Skeletal muscle cell (primary cell): ENCODE measurements around the gene SETD1A.

ENCODE experiments used
- DNase-seq: peaks from one replicate; pipeline ENCODE4 v3.0.0-alpha.2; 2010; ENCODE audit warnings: low read depth
- H3K4me3 ChIP-seq: 2 replicates; pipeline ENCODE4 v1.5.1; 2011; ENCODE audit warnings: low read depth, mild to moderate bottlenecking, control low read depth, low read length, moderate library complexity

SETD1A gene

GRCh38 chr16:30992276-30992780 is 34.8 kb downstream of the SETD1A start:
- H3K4me3 ChIP-seq: no peak overlapping the region
- DNase-seq: no peak

GRCh38 chr16:30992931-30993816 is 35.6 kb downstream of the SETD1A start:
- DNase-seq: no peak
- no peak overlapping the region for H3K4me3 ChIP-seq

- no peak for DNase-seq
- H3K4me3 ChIP-seq: no peak overlapping the region
Observed at GRCh38 chr16:30995927-30996323, 38.4 kb downstream of the SETD1A start.

- DNase-seq: no peak
- H3K4me3 ChIP-seq: peak overlapping the region; percentile 46
Observed at GRCh38 chr16:30996324-30996984, 38.9 kb downstream of the SETD1A start.

GRCh38 chr16:30996985-30997724 is 39.6 kb downstream of the SETD1A start:
- H3K4me3 ChIP-seq: peak overlapping the region; percentile 46
- no peak for DNase-seq

GRCh38 chr16:30997725-30998711 is 40.5 kb downstream of the SETD1A start:
- peak overlapping the region; percentile 46 for H3K4me3 ChIP-seq
- DNase-seq: peak; percentile 27

GRCh38 chr16:30998852-30999761 is 41.6 kb downstream of the SETD1A start:
- no peak for DNase-seq
- H3K4me3 ChIP-seq: no peak overlapping the region

GRCh38 chr16:31000671-31001382 is 43.3 kb downstream of the SETD1A start:
- DNase-seq: no peak
- no peak overlapping the region for H3K4me3 ChIP-seq

GRCh38 chr16:31001507-31002249 is 44.1 kb downstream of the SETD1A start:
- H3K4me3 ChIP-seq: no peak overlapping the region
- DNase-seq: no peak

GRCh38 chr16:31002250-31002700 is 44.7 kb downstream of the SETD1A start:
- H3K4me3 ChIP-seq: no peak overlapping the region
- no peak for DNase-seq

GRCh38 chr16:31002862-31003341 is 45.3 kb downstream of the SETD1A start:
- H3K4me3 ChIP-seq: no peak overlapping the region
- no peak for DNase-seq

- H3K4me3 ChIP-seq: no peak overlapping the region
- DNase-seq: no peak
Observed at GRCh38 chr16:31003744-31004143, 46.2 kb downstream of the SETD1A start.

GRCh38 chr16:31004658-31005057 is 47.1 kb downstream of the SETD1A start:
- no peak overlapping the region for H3K4me3 ChIP-seq
- no peak for DNase-seq

- DNase-seq: no peak
- no peak overlapping the region for H3K4me3 ChIP-seq
Observed at GRCh38 chr16:31005350-31006085, 48.0 kb downstream of the SETD1A start.

GRCh38 chr16:31006086-31006385 is 48.5 kb downstream of the SETD1A start:
- no peak overlapping the region for H3K4me3 ChIP-seq
- no peak for DNase-seq

- H3K4me3 ChIP-seq: no peak overlapping the region
- DNase-seq: no peak
Observed at GRCh38 chr16:31006589-31006988, 49.0 kb downstream of the SETD1A start.
